A549 treated with GW870086 at 1 μM for 4 hours (cell line): ENCODE measurements around the gene RAB28. TPM values are rescaled to one million over a fixed set of nuclear protein-coding genes. Genes with fewer than 3 reads are reported as not detected.

Source experiments
- total RNA-seq: library from RNA; stranded (reverse); fragments of 200-300 nt; extraction: Qiagen RNA extraction; gene quantifications from 5 replicates; pipeline ENCODE4 v1.2.3, GENCODE V29; 2022; ENCODE audit warnings: low read depth

Gene RAB28
- 8.7 to 10.5 TPM (median 9.1 TPM) in 5 replicates for total RNA-seq

GRCh38 chr4:13484122-13484748 is at the start of gene RAB28:
TSS of gene RAB28 (minus strand) at chr4:13484340.

Other genes with a start within 250 kb of the RAB28 start
- 0.06 to 0.14 TPM (median 0.10 TPM) in 4 of 5 replicates, not detected in the other for gene NKX3-2, start 60.2 kb upstream of the RAB28 start, total RNA-seq
- gene BOD1L1, start 143.4 kb upstream of the RAB28 start, total RNA-seq, result 11.7 to 17.3 TPM (median 15.9 TPM) in 5 replicates